Activated CD4-positive, CD25-positive, alpha-beta regulatory T cell treated with anti-CD3 and anti-CD28 coated beads, Interleukin-2, amount 50 U/mL, for 72 hours (primary cell): ENCODE results near the gene NLRP1.
"Not testable (repeated sequence)": the region's sequence is repeated elsewhere in the genome, so short reads cannot be mapped to it uniquely, and the experiment has no call there.

Experiments used
- DNase-seq: peaks from one replicate; pipeline ENCODE4 v3.0.0; 2021

NLRP1 gene

GRCh38 chr17:5585836-5586521 lies 1.7 kb upstream of the NLRP1 start:
- no peak for DNase-seq

GRCh38 chr17:5585287-5585794 lies 1.0 kb upstream of the NLRP1 start:
- no peak for DNase-seq

- DNase-seq: no peak
Observed at GRCh38 chr17:5583426-5584382, 605 bp downstream of the NLRP1 start.

- DNase-seq: no peak
Observed at GRCh38 chr17:5582209-5583185, 1.8 kb downstream of the NLRP1 start.

- no peak for DNase-seq
Observed at GRCh38 chr17:5581655-5582054, 2.7 kb downstream of the NLRP1 start.

- DNase-seq: no peak
Observed at GRCh38 chr17:5580969-5581368, 3.3 kb downstream of the NLRP1 start.

- DNase-seq: no peak
Observed at GRCh38 chr17:5580367-5580766, 3.9 kb downstream of the NLRP1 start.

- not testable (repeated sequence) for DNase-seq
Observed at GRCh38 chr17:5578768-5579167, 5.5 kb downstream of the NLRP1 start.

GRCh38 chr17:5573017-5573416 lies 11.3 kb downstream of the NLRP1 start:
- DNase-seq: not testable (repeated sequence)

- DNase-seq: no peak
Observed at GRCh38 chr17:5571281-5571680, 13.0 kb downstream of the NLRP1 start.

GRCh38 chr17:5565808-5566207 lies 18.5 kb downstream of the NLRP1 start:
- DNase-seq: no peak

GRCh38 chr17:5563456-5563855 lies 20.9 kb downstream of the NLRP1 start:
- no peak for DNase-seq

GRCh38 chr17:5562661-5563360 lies 21.5 kb downstream of the NLRP1 start:
- DNase-seq: no peak

GRCh38 chr17:5561736-5562571 lies 22.4 kb downstream of the NLRP1 start:
- no peak for DNase-seq

- DNase-seq: no peak
Observed at GRCh38 chr17:5560361-5560988, 23.8 kb downstream of the NLRP1 start.

- no peak for DNase-seq
Observed at GRCh38 chr17:5558815-5559785, 25.2 kb downstream of the NLRP1 start.

GRCh38 chr17:5557990-5558389 lies 26.3 kb downstream of the NLRP1 start:
- no peak for DNase-seq

- DNase-seq: no peak
Observed at GRCh38 chr17:5557485-5557884, 26.8 kb downstream of the NLRP1 start.

- DNase-seq: no peak
Observed at GRCh38 chr17:5555254-5555653, 29.1 kb downstream of the NLRP1 start.
